ELR (cell line): ENCODE data around the gene GOLGA3.
"Not testable (repeated sequence)": the region's sequence is repeated elsewhere in the genome, so short reads cannot be mapped to it uniquely, and the experiment has no call there.

Experiments
- DNase-seq: peaks from one replicate; pipeline ENCODE4 v3.0.0-alpha.2; 2015; ENCODE audit warnings: low read depth

GOLGA3 gene

DNA sequence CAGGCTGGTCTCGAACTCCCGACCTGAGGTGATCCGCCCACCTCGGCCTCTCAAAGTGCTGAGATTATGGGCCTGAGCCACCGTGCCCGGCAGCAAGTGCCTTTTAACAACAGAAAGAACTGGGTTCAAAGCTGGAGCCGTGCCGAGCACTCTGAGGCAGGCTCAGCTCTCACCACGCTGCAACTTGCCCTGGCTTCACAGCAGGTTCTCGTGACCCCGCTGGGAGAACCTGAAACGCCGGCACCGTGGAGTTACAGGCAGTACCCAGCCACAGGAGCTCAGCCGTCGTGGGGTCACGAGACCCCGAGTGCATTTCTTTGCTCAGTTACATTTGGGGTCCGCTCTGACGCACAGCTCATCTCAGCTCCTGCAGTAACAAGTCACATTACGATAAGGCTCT, 14.4 kb downstream of the GOLGA3 start:
- no peak for DNase-seq

DNA sequence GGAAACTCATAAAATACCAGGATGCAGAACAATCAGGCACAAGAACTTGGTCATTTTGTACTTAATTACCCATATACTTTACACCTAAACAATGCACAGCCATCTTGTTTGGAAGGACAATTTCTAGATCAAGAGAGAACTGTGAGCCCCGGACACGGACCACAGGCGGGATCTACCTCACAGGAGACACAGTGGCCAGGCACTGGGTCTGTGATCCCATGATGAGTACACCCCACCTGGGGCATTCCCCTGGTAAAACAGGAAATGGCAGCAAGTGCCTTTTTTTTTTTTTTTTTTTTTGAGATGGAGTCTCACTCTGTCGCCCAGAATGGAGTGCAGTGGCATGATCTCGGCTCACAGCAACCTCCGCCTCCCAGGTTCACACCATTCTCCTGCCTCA, 15.2 kb downstream of the GOLGA3 start:
- no peak for DNase-seq

DNA sequence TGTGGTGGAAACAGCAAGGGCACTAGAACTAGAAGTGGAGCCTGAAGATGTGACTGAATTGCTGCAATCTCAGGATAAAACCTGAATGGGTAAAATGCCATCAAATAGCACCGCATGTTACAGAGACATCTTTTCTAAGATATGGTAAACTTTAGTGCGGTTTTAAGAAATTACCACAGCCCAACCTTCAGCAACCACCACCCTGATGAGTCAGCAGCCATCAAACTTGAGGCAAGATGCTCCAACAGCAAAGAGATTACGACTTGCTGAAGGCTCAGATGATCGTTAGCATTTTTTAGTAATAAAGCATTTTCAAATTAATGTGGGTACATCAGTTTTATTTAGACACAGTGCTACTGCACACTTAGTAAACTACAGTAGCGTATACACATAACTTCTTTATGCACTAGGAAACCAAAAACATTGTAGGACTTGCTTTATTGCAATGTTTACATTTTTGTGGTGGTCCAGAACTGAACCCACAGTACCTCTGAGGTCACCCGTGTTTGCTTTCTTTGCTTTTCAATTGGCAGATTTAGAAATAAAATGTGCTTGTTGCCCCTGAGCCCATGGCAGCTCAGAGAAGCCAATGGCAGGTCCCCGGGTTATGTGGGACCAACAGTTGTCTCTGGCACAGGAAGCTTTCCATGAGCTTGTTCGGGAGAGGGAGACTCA, 15.9 kb downstream of the GOLGA3 start:
- peak; percentile 53 for DNase-seq

DNA sequence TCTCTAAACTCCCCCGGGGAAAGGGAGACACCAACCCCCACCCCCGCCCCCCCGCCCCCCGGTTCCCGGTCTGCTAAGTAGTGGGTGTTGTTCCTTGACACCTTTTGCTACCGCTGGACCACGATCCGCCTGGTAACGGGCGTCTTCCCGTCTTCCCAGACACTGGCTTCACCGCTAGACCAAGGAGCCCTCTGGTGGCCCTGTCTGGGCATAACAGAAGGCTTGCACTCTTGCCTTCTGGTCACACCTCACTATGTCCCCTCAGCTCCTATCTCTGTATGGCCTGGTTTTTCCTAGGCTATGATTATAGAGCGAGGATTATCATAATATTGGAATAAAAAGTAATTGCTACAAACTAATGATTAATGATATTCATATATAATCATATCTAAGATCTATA, 19.3 kb downstream of the GOLGA3 start:
- peak; percentile 44 for DNase-seq

DNA sequence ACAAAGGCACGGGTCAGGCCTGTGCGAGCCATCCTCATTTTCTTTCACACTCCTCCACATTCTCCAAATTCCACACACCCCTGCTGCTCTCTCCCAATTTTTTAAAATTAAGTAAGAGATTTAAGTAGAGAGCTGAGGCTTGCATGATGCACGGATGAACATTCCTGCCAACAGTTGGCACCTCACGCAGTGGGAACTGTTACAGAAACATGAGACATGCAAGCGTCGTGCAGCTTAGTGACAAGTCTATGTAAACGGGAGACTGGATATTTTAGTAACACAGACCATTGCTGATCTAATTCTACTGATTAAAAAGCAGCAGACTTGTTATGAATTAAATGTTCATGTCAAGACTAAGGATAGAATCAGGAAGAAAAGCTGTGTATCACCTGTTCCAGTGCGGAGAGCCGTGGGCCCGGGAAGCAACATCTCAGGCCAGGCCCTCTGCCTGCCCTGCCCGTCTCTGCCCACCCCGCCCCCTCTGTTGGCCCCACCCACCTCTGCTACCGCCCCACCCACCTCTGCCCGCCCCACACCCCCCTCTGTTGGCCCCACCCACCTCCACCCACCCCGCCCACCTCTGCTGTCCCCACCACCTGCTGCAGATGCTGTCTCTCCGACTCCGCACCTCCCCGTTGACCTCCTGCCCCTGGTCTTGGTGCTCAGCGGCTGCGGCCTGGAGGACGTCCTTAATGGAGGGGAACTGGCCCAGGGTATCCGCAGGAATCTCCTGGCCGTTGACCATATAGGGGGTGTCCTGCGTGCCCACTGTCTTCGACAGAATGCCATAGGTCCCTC, 21.2 kb downstream of the GOLGA3 start:
- DNase-seq: no peak

DNA sequence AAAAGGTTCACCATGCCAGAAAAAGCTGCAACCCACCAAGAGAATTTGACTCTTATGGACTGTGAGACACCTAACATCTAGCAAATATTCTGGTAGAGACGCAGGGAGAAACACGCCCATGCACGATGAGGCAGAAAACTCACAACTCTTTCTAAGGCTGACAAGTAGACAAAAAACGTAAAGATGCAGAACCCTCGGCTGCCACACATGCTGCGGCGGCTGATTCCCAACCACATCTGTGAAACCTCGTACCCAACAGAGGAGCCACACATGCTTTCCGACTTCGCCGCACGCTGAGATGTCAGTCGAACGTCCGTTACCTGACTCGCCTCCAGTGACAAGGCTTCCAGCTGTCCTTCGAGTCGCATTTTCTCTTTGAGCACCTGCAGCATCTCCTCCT, 21.8 kb downstream of the GOLGA3 start:
- DNase-seq: no peak

DNA sequence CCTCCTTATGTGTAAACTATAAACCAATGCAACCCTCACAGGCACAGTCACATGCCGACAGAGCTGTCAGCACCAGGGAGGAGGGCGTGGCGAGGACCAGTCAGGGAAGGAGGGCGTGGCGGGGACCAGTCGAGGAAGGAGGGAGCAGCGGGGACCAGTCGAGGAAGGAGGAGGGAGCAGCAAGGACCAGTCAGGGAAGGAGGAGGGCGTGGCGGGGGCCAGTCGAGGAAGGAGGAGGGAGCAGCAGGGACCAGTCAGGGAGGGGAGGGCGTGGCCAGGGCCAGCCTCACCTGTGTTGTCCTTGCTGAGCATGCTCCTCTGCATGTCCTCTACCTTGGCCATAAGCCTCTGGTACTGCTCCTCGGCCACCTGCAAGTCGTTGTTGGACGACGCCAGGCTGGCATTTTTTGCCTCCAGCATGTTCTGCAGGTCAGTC, 24.2 kb downstream of the GOLGA3 start:
- no peak for DNase-seq

DNA sequence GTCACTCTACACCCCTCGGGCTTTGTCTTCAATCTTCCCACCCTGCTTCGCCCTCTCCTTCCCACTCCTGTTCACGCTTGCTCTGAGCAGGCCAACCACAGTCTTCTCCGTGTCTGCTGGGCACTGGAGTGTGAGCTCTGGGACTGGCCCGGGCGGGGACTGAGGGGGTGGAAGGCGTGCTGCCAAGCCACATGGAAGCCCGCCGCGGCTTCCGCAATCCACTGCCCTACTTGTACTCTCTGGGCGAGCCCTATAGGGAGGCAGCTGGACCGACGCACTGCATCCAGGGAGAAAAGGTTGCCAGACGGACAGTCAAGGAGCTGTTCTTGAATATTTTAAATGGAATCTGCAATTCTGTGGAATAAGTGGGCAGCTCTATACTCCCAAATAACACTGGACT, 24.8 kb downstream of the GOLGA3 start:
- DNase-seq: no peak

DNA sequence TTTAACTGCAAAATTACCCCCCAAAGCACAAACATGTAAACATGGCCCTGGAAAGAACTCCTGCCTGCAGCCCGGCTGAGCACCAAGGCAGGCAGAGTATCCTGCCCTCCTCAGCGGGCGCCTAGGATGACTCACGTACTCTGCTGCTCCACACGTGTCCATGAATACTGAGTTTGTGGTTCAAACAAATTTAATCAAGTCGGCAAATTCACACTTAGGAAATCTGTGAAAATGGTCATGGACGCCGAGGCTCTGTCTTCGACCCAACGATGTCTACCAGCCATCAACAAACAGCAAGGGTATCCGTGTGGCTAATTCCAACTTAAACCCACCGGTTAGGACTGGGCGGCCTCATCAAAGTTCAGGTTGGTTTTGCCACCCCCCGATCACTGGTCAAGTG, 25.5 kb downstream of the GOLGA3 start:
- no peak for DNase-seq

DNA sequence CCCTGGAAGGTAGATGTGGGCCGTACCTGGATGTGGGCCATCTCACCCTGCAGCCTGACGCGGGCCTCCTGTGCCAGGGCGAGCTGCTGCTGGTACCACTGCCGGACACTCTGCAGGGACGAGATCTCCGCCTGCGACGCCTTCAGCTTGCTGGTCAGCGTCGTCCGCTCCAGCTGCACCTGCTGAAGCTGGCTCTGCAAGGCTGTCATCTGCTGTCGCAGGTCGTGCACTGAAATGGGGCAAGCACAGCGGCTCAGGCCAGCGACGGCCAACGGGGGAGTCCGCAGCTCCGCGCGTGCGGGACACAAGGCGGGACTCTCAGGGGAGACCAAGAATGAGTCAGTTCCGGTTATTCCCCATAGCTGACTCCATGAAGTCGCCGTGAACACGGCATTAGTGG, 26.9 kb downstream of the GOLGA3 start:
- no peak for DNase-seq

DNA sequence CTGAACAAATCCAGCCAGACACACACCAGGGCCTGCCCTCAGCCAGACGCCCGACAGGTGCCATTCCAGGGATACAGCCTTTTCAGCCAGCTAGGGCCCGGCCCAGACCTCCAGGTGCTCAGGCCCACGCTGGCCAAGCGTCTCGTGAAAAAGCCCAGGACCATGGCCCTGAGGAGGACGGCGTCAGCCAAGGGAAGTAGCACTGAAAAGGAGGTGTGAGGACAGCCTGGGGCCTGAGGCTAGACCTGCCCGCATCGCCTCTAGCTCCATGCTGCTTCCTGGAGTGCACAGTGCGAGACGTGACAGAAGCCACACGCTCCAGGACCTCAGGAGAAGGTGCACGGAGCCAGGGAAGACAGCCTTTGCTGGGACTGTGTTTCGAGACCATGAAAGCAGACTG, 29.8 kb downstream of the GOLGA3 start:
- DNase-seq: no peak

DNA sequence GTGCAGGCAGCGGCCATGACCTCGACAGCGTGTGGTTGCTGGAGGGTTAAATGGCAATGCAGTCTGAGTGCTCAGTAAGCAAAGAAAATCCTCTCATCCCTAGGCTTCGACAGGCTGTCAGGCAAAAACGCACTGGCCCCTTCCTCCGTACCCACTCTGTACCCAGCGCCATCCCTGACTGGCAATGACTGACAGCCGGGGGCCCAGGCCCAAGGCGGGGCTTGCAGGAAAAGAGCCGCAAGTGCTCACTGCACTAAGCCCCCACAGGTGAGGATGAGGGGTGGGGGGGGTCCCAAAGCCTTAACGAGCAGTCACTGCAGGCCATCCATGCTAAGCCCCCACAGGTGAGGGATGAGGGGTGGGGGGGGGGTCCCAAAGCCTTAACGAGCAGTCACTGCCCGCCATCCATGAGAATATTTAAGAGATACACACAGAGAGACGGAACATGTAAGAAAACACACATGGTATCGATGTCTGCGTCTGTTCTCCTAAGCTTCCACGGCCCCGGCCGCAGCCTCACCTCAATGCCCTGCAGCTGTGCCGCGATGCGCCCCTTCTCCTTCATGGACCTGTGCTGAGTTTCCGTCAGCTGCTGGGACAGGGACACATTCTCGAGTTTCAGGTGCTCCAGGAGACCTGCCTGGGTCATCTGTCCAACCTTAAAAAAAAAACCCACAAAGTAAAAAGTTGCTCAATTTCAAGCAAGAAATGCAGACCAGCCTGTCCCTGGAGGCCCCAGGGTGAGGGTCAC, 30.7 kb downstream of the GOLGA3 start:
- no peak for DNase-seq

DNA sequence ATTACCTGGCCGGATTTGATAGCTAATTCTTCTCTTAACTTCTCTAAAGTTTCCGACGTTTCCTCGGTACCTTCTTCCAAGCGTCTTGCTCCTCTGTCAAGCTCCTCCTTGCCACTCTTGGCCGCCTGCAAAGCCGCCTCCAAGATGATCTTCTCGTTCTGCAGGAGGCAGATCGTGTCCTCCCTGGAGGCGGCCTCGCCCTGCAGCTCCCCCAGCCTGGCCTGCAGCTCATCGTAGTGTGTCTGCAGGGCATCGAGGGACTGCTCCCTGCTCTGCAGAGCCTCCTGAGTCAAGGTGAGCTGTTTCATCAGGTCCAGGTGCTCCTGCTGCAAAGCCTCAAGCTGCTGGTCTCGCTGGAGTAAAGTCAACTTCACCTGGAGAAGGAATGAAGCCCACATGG, 32.8 kb downstream of the GOLGA3 start:
- no peak for DNase-seq

DNA sequence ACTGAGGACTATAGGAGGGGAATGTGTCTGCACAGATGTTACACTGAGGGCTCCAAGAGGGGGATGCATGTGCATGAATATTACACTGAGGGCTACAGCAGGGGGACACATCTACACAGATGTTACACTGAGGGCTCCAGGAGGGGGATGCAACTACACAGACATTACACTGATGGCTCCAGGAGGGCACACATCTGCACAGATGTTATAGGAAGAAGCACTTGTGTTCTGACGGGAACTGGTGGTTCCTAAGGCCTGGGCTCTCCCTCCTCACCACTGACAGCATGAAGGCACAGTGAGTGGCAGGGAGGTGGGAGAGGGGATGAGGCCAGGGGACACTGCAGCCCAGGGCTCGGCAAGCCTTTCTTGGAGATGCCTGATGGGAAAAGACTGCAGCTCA, 36.7 kb downstream of the GOLGA3 start:
- DNase-seq: not testable (repeated sequence)

DNA sequence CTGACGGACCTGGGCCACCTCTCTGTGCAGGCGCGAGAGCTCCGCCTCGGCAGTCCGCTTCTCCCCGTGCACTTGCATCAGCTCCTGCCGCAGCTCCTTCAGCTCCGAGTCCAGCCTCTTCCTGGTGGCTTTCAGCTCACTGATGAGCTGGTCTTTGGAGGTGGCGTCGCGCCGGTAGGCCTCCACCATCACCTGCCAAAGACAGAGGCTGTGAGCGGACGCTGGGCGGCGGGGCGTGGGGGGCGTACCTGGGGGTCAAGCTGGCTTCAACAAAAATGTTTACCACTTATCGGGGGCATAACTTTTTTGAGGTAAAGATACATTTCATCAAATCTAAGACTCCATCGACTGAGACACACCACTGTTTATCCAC, 39.6 kb downstream of the GOLGA3 start:
- no peak for DNase-seq

DNA sequence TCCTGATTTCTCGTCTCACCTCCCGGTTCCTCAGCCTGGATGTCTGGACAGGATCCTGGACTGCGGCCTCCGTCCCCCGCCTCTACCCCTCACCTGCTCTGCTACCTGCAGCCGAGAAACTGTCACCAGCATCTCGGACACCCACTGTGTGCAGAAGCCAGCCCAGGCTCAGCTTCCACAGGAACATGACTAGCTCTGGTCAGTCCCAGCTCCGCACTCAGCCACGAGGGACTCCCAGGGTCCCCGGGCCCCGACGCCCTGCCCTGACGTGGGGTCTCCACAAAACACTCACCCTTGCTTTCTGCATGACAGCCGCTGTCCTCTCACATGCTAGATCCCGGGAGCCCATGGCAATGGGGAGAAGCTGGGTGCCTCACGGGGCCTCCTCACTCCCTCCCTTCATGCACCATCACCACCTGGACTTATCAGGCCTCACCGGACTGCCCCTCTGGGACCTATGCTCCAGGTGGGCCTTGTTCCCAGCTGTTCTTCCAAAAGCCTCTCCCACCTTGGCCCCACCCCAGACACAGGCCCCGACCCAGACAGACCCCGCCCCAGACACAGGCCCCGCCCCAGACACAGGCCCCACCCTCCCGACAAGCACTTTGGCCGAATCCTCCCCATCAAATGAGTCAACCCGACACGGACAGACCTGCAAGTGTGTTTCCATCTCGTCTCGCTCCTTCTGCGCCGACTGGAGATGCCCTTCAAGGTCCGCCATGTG, 40.1 kb downstream of the GOLGA3 start:
- peak; percentile 18 for DNase-seq

DNA sequence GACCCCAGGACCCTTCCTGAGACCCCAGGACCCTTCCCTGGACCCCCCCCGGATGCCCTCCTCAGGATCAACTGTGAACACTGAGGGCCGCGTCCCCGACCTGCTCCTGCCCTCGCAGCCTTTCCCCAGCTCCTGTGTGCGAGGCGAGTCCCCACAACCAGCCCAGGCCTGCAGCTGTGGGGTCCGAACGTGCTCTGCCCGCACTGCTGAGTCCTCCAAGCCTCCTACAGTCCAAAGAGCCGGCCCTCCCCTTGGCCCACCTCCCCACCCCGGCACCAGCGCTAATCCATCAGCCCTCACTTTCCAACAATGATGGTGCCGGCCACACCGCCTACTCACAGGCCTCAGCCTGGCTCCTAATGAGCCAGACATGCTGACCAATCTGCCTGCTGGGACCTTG, 40.8 kb downstream of the GOLGA3 start:
- no peak for DNase-seq

DNA sequence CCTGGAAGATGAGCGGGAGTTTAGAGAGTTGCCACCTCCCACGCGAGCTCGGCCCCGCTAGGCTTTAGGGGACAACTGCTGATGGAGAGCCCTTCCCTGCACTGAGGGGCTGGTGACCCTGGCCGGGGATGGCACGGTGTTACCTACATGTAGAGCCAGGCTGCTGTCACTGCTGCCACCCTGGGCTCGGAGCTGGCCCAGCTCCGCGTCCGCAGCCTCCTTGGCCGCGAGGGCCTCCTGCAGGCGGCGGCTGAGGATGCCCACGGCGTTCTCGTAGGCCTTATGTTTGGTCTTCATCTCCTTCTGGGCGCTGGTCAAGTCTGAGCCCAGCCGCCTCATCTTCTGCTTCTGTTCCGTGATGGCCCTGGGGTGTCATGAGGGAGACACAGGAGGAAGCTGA, 42.5 kb downstream of the GOLGA3 start:
- no peak for DNase-seq

DNA sequence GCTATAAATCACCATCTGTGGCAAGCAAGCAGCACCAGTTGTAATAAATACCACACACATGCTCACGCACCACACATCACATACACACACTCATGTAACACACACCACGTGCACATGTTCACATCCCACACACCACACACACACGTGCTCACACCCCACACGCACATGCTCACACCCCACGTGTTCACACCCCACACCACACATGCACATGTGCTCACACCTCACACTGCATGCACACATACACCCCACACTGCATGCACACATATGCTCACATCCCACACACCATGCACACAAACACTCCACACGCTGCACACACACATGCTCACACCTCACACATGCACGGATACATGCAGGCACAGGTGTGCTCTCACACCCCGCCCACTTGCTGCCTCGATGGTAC, 44.1 kb downstream of the GOLGA3 start:
- DNase-seq: no peak

DNA sequence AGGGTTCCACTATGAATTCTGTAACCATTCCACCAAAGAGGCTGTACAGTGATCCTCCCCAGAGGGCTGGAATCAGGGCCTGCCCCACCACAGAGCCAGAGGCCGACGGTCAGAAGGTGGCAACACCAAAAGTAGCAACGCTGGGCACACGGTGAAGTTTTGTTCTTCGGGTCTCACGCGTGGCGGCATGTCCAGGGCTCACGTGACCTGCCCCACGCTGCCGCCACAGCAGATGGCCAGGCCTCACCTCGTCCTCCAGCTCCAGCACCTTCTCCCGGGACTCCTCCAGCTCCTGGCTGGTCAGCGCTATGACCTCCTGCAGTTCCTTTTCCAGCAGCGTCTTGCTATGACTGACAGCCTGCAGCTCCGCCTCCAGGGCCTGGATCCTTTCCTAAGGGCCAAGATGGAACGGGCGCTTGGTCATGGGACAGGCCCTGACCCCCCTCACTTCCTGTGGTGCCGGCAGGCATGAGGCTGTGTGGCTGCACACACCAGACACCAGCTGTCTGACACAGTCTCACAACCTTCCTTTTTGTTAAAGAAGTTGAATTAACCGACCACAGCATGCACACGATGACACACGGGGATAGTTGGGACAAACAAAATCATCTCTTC, 44.6 kb downstream of the GOLGA3 start:
- no peak for DNase-seq

DNA sequence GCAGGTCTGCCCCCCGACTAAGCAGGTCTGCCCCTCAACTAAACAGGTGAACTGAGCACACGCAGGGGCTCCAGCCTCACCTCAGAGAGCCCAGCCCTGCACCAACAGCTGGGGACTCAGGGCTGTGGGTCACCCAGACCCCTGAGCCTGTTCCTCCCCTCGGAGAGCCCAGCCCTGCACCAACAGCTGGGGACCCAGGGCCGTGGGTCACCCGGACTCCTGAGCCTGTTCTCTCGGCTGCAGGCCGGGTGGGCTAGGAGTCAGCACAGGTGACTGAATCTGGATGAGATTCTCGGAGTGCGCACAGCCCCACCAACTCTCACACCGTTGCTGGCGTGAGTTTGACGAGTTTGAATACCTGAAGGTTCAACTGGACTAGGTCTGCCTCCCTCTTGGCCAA, 46.7 kb downstream of the GOLGA3 start:
- no peak for DNase-seq

DNA sequence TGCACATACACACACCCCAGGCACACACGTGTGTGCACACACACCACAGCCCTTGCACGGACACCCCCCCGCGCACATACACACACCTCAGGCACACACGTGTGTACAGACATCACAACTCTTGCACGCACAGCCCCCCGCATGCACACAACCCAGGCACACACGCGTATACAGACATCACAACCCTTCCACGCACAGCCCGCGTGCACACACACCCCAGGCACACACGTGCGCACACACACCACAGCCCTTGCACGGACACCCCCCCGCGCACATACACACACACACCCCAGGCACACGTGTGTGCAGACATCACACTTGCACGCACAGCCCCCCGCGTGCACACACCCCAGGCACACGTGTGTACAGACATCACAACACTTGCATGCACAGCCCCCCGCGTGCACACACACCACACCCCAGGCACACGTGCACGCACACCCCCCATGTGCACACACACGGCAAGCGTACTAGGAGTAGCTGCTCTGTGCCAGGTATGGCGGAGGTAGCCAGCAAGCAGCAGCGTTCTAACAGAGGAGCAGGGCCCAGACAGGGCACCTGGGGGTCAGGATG, 48.8 kb downstream of the GOLGA3 start:
- no peak for DNase-seq
